HCT116 (cell line): Measurements from ENCODE around the gene VSNL1. TPM values are rescaled to one million over a fixed set of nuclear protein-coding genes. Genes with fewer than 3 reads are reported as not detected.

Source experiments
- ATAC-seq: fragments of 200-7000 bp; cut with Tn5 transposase; 2 replicates; pipeline ENCODE4 v1.9.1; 2020; ENCODE audit warnings: mild to moderate bottlenecking, moderate library complexity
- BruUV-seq: library from RNA; stranded (reverse); fragments of 400-500 nt; replicated peaks from 2 replicates; lab custom pipeline; 2021; lab: Mats Ljungman, UMichigan
- CTCF ChIA-PET: fragments of 300-600 bp; sonication (Branson Sonifier 250); formaldehyde crosslinking; loops from one replicate; lab custom pipeline; 2021; ENCODE audit warnings: antibody characterized with exemption; lab: Charles Lee
- POLR2A ChIA-PET: fragments of 300-600, 350-600 bp; sonication (Branson Sonifier 250); formaldehyde crosslinking; loops from one replicate; lab custom pipeline; 2021; ENCODE audit warnings: antibody characterized with exemption; lab: Charles Lee
- RAD21 ChIA-PET, 2 experiments: fragments of 300-600 bp; sonication (Branson Sonifier 250); formaldehyde crosslinking; loops; one replicate each; lab custom pipeline; 2023; ENCODE audit warnings: low total read pairs in 2 of 2; ENCODE audit not compliant: uncharacterized antibody in 2 of 2, unreplicated experiment in 2 of 2, low non-redundant PET in 1 of 2; lab: Charles Lee
- DNase-seq: peaks from one replicate; pipeline ENCODE4 v3.0.0-alpha.2; 2010; ENCODE audit warnings: low read depth, low spot score
- H2AFZ ChIP-seq: fragments of 200-600 bp; shearing (Covaris generic), sonication (generic); 2 replicates; pipeline ENCODE4 v1.6.1; 2017; ENCODE audit warnings: low read depth, mixed run types, mixed read lengths, antibody characterized with exemption, low read length; ENCODE audit not compliant: poor library complexity, severe bottlenecking
- H3K27ac ChIP-seq: 2 replicates; pipeline ENCODE4 v1.5.1; 2012; ENCODE audit warnings: low read depth, low read length
- H3K27me3 ChIP-seq: fragments of 200-600 bp; sonication (generic); 2 replicates; pipeline ENCODE4 v1.6.1; 2016; ENCODE audit warnings: mixed run types, low read length, mixed read lengths; ENCODE audit not compliant: insufficient read depth
- H3K36me3 ChIP-seq, 2 experiments: fragments of 200-500 bp in 1 of 2; fragments of 200-600 bp in 1 of 2; sonication (Bioruptor generic) in 1 of 2; sonication (generic) in 1 of 2; 2 replicates each; pipeline versions ENCODE4 v1.5.1 to v1.6.1; 2014 to 2016; ENCODE audit warnings: low read length in 2 of 2, inconsistent platforms in 1 of 2, mixed read lengths in 1 of 2, mixed run types in 1 of 2; ENCODE audit not compliant: insufficient read depth in 2 of 2, control insufficient read depth in 1 of 2
- H3K4me1 ChIP-seq, 2 experiments: fragments of 200-600 bp in 1 of 2; sonication (generic) in 1 of 2; 2 replicates each; pipeline versions ENCODE4 v1.5.1 to v1.6.1; 2012 to 2017; ENCODE audit warnings: low read length in 2 of 2, inconsistent platforms in 1 of 2, mild to moderate bottlenecking in 1 of 2, mixed read lengths in 1 of 2, mixed run types in 1 of 2, moderate library complexity in 1 of 2; ENCODE audit not compliant: insufficient read depth in 2 of 2, control insufficient read depth in 1 of 2
- H3K4me2 ChIP-seq: fragments of 200-600 bp; sonication (generic); 2 replicates; pipeline ENCODE4 v1.6.1; 2017; ENCODE audit warnings: mixed run types, low read length, mixed read lengths
- H3K4me3 ChIP-seq, 2 experiments: fragments of 200-600 bp in 1 of 2; sonication (generic) in 1 of 2; replicated peaks in 1 of 2; 2 replicates each; pipeline ENCODE4 v1.5.1; 2011 to 2016; ENCODE audit warnings: low read length in 2 of 2, control low read depth in 1 of 2, low read depth in 1 of 2, mild to moderate bottlenecking in 1 of 2, mixed read lengths in 1 of 2, mixed run types in 1 of 2
- H3K79me2 ChIP-seq: fragments of 200-600 bp; sonication (generic); 2 replicates; pipeline ENCODE4 v1.6.1; 2017; ENCODE audit warnings: mild to moderate bottlenecking, mixed run types, low read length, moderate library complexity, mixed read lengths; ENCODE audit not compliant: insufficient read depth
- H3K9ac ChIP-seq: fragments of 200-600 bp; sonication (generic); 2 replicates; pipeline ENCODE4 v1.6.1; 2016; ENCODE audit warnings: low read length, mixed read lengths
- H3K9me2 ChIP-seq: fragments of 200-600 bp; sonication (generic), shearing (Covaris generic); 2 replicates; pipeline ENCODE4 v1.6.1; 2017; ENCODE audit warnings: mixed run types, mild to moderate bottlenecking, moderate library complexity; ENCODE audit not compliant: insufficient read depth
- H3K9me3 ChIP-seq, 2 experiments: fragments of 200-500 bp in 1 of 2; fragments of 200-600 bp in 1 of 2; sonication (Bioruptor generic) in 1 of 2; sonication (generic) in 1 of 2; 2 replicates each; pipeline ENCODE4 v1.6.1; 2014 to 2017; ENCODE audit warnings: low read length in 2 of 2, mixed read lengths in 2 of 2, inconsistent platforms in 1 of 2, low read depth in 1 of 2, mild to moderate bottlenecking in 1 of 2, mixed run types in 1 of 2, moderate library complexity in 1 of 2; ENCODE audit not compliant: control insufficient read depth in 1 of 2, insufficient read depth in 1 of 2
- H4K20me1 ChIP-seq: fragments of 200-600 bp; sonication (generic), shearing (Covaris generic); 2 replicates; pipeline ENCODE4 v1.6.1; 2017; ENCODE audit warnings: mixed run types, mild to moderate bottlenecking, moderate library complexity; ENCODE audit not compliant: insufficient read depth
- CBX3 ChIP-seq: IDR thresholded peaks from 2 replicates; pipeline ENCODE4 v1.6.1; 2012; ENCODE audit warnings: low read depth
- CTCF ChIP-seq, 3 experiments: fragments of 200-600 bp in 1 of 3; sonication (generic) in 1 of 3; IDR thresholded peaks in 2 of 3; conservative IDR thresholded peaks in 1 of 3; 2 replicates each; pipeline ENCODE4 v1.5.1; 2012 to 2017; ENCODE audit warnings: low read depth in 2 of 3, low read length in 2 of 3, antibody characterized with exemption in 1 of 3, borderline replicate concordance in 1 of 3, control low read depth in 1 of 3, mild to moderate bottlenecking in 1 of 3, mixed read lengths in 1 of 3, mixed run types in 1 of 3, moderate library complexity in 1 of 3; ENCODE audit not compliant: insufficient read depth in 1 of 3
- EGR1 ChIP-seq: IDR thresholded peaks from 2 replicates; pipeline ENCODE4 v1.6.1; 2012; ENCODE audit warnings: low read depth
- ELF1 ChIP-seq: IDR thresholded peaks from 2 replicates; pipeline ENCODE4 v1.6.1; 2012; ENCODE audit warnings: low read depth, borderline replicate concordance
- FOSL1 ChIP-seq: IDR thresholded peaks from 2 replicates; pipeline ENCODE4 v1.6.1; 2012; ENCODE audit warnings: low read depth
- POLR2A ChIP-seq: IDR thresholded peaks from 2 replicates; pipeline ENCODE4 v1.7.0; 2011; ENCODE audit warnings: borderline replicate concordance; ENCODE audit not compliant: insufficient read depth, insufficient read length; ENCODE audit errors: extremely low read depth
- POLR2AphosphoS5 ChIP-seq: IDR thresholded peaks from 2 replicates; pipeline ENCODE4 v1.6.1; 2011; ENCODE audit warnings: mild to moderate bottlenecking, low read depth, low read length, moderate library complexity
- RAD21 ChIP-seq: IDR thresholded peaks from 2 replicates; pipeline ENCODE4 v1.6.1; 2012; ENCODE audit warnings: low read depth, mild to moderate bottlenecking
- SP1 ChIP-seq: IDR thresholded peaks from 2 replicates; pipeline ENCODE4 v1.6.1; 2012; ENCODE audit warnings: low read depth
- SRF ChIP-seq: IDR thresholded peaks from 2 replicates; pipeline ENCODE4 v1.6.1; 2012; ENCODE audit warnings: low read depth
- TCF7L2 ChIP-seq: IDR thresholded peaks from 2 replicates; pipeline ENCODE4 v1.7.0; 2011; ENCODE audit warnings: borderline replicate concordance, inconsistent platforms; ENCODE audit not compliant: insufficient read depth, insufficient read length; ENCODE audit errors: extremely low read depth
- YY1 ChIP-seq: IDR thresholded peaks from 2 replicates; pipeline ENCODE4 v1.6.1; 2011; ENCODE audit warnings: low read length, low read depth, moderate library complexity, mild to moderate bottlenecking; ENCODE audit not compliant: insufficient replicate concordance; ENCODE audit errors: extremely low read depth
- intact Hi-C: fragments of 100-400 bp; cut with micrococcal nuclease; formaldehyde crosslinking; loops from 2 replicates; pipeline ENCODE4 v1.10.0; 2022
- total RNA-seq: library from RNA; stranded (reverse); gene quantifications from one replicate; pipeline ENCODE4 v1.2.1, GENCODE V29; 2021; ENCODE audit not compliant: unreplicated experiment

Gene VSNL1
- total RNA-seq, 1 experiment from 2014 or later = 4.6 TPM

GRCh38 chr2:17630089-17630488 is 89.6 kb downstream of the VSNL1 start:
- BruUV-seq = no TSS peak
- Histone ChIP-seq H3K9me2 (no peaks in the 10 kb centered on the region), H3K79me2 (no peaks in the 10 kb centered on the region), H3K36me3 (no peaks in the 10 kb centered on the region), H3K9me3 (peaks cover 0 to 10% of the 10 kb centered on the region in 2 experiments; a peak in 1 of 4 replicates), H3K4me2 (no peak overlapping the region), H2AFZ (no peak overlapping the region), H3K27ac (no peak overlapping the region), H3K27me3 (no peaks in the 10 kb centered on the region), H3K9ac (no peak overlapping the region)
- RAD21 ChIA-PET = no interaction called here
- POLR2A ChIA-PET = no interaction called here
- CTCF ChIA-PET = interaction anchor here (1.4 kb wide), 1 partner anchor 16 kb away, joined by 3 read pairs; no protein-coding TSS in a partner anchor
- TF ChIP-seq CTCF (IDR thresholded peaks at IDR 0.05 in 2 of 3, conservative IDR thresholded peaks at IDR 0.05 in 1 of 3; ENCODE audit: borderline replicate concordance in 1 of 3, insufficient read depth in 1 of 3, low read depth in 2 of 3, low read length in 2 of 3) = no peak
- TF ChIP-seq YY1 = no peak
- peak; percentile 22; the same call in 1 of the 2 replicates for TF ChIP-seq RAD21
- no peak for TF ChIP-seq CBX3
- TF ChIP-seq, all 23 proteins: peak for 1
- H3K4me1 ChIP-seq = peaks cover 0 to 10% of the 10 kb centered on the region in 2 experiments; a peak in 1 of 4 replicates
- intact Hi-C loops = no loop called here
- no peaks in the 10 kb centered on the region for H4K20me1 ChIP-seq
- ATAC-seq = no peak
- no peak overlapping the region for H3K4me3 ChIP-seq
- no peak for DNase-seq

- Histone ChIP-seq H3K4me1 (no peaks in the 10 kb centered on the region), H3K79me2 (no peaks in the 10 kb centered on the region), H4K20me1 (no peaks in the 10 kb centered on the region), H3K4me3 (no peak overlapping the region), H3K36me3 (no peaks in the 10 kb centered on the region), H3K9me2 (no peaks in the 10 kb centered on the region), H3K4me2 (no peak overlapping the region), H3K27ac (no peak overlapping the region), H3K9ac (no peak overlapping the region), H3K9me3 (no peaks in the 10 kb centered on the region), H2AFZ (no peak overlapping the region), H3K27me3 (no peaks in the 10 kb centered on the region)
- ChIA-PET CTCF (interaction anchor here (1.9 kb wide), 1 partner anchor 11 kb away, joined by 4 read pairs; no protein-coding TSS in a partner anchor), RAD21 (no interaction called here), POLR2A (no interaction called here)
- BruUV-seq = no TSS peak
- intact Hi-C loops = no loop called here
- ATAC-seq (no peak), DNase-seq (no peak)
- TF ChIP-seq CTCF (IDR thresholded peaks at IDR 0.05 in 2 of 3, conservative IDR thresholded peaks at IDR 0.05 in 1 of 3; ENCODE audit: borderline replicate concordance in 1 of 3, insufficient read depth in 1 of 3, low read depth in 2 of 3, low read length in 2 of 3) (no peak), ELF1 (no peak), TCF7L2 (no peak), SP1 (no peak), POLR2AphosphoS5 (no peak), FOSL1 (no peak), SRF (no peak), EGR1 (no peak), CBX3 (no peak), POLR2A (no peak)
These were observed 94.5 kb downstream of the VSNL1 start for GRCh38 chr2:17634997-17635396.
